Measurements from ENCODE around the gene NFKBIL1. TPM values are rescaled to one million over a fixed set of nuclear protein-coding genes. Genes with fewer than 3 reads are reported as not detected.

NFKBIL1 gene
- total and polyA plus RNA-seq, 10 of the 15 experiments (the other 5 are each of a cell fraction or from before 2014, with no cell fraction given), result 0.19 to 15.1 (median 7.0) TPM

DNA sequence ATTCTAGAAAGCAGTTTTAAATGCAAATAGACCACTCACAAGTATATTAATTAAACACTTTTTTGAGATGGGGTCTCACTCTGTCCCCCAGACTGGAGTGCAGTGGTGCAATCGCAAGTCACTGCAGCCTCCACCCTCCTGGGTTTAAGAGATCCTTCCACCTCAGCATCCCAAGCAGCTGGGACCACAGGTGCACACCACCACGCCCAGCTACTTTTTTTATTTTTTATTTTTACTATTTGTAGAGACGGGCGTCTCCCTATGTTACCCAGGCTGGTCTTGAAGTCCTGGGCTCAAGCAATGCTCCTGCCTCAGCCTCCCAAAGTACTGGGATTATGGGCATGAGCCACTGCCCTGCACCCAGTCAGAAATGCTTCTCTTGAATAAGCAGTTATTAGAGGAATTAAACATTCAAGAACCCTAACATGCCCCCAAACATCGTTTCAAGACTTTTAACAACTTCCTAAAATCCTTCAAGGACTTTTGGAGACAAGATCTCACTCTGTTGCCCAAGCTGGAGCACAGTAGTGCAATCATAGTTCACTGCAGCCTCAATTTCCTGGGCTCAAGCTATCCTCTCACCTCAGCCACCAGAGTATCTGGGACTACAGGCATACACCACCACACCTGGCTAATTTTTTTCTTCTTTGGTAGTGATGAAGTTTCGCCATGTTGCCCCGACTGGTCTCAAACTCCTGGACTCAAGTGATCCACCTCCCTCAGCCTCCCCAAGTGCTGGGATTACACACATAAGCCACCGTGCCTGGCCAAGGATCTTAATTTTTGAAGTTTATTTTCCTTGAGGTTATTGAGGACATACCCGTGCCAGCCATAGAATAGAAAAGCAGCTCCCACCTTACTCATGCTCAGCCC is 15.4 kb upstream of the NFKBIL1 start:
- H3K79me2 ChIP-seq (ENCODE audit: control insufficient read depth, insufficient read depth, low read length), result peaks cover 25% of the 10 kb centered on the region
- no peak overlapping the region for H2AFZ ChIP-seq (ENCODE audit: control insufficient read depth, low read depth, low read length)
- SMC1A ChIA-PET (ENCODE audit: uncharacterized antibody, unreplicated experiment), result interaction anchor here (0.6 kb wide), 1 partner anchor 117 kb away, joined by 3 read pairs; no protein-coding TSS in a partner anchor
- POLR2A ChIA-PET, result interaction anchor here (1.0 to 1.3 kb wide), 3 partner anchors 10 to 83 kb away, joined by 3 read pairs; partner anchors contain the start of gene DDX39B
- DNase-seq (ENCODE audit: low read depth, low spot score) (no peak), FAIRE-seq (no peak), ATAC-seq (no peak)
- no peaks in the 10 kb centered on the region for H3K4me1 ChIP-seq (ENCODE audit: control insufficient read depth, insufficient read depth, low read length)
- BruUV-seq (replicated peaks), result no TSS peak
- H3K4me2 ChIP-seq (ENCODE audit: control insufficient read depth, insufficient read depth), result no peak overlapping the region
- RAD21 ChIA-PET (ENCODE audit: unreplicated experiment), result interaction anchor here (1.2 kb wide), 1 partner anchor 66 kb away, joined by 3 read pairs; no protein-coding TSS in a partner anchor
- CTCF ChIA-PET, result interaction anchor here (1.0 to 1.6 kb wide), 3 partner anchors 8 to 14 kb away, joined by 3 to 4 read pairs (median 3); partner anchors contain the start of gene DDX39B
- H3K27ac ChIP-seq (ENCODE audit: control insufficient read depth, insufficient read depth), result no peak overlapping the region
- H3K9me3 ChIP-seq (replicated peaks; ENCODE audit: control insufficient read depth, insufficient read depth, low read length), result no peaks in the 10 kb centered on the region
- 71% methylated on average over 9 of the region's 9 CpGs for WGBS (ENCODE audit: insufficient coverage, insufficient replicate concordance, low lambda C conversion rate, missing lambda C conversion rate)
- peaks cover 3% of the 10 kb centered on the region for H4K20me1 ChIP-seq (ENCODE audit: control insufficient read depth, insufficient read depth)
- intact Hi-C loops (cut with micrococcal nuclease; ENCODE audit: unreplicated experiment) (no loop called here), in situ Hi-C loops (cut with MboI) (no loop called here)
- H3K9ac ChIP-seq (ENCODE audit: control insufficient read depth, insufficient read depth, low read length), result no peak overlapping the region
- no peak overlapping the region for H3K4me3 ChIP-seq
- no peaks in the 10 kb centered on the region for H3K27me3 ChIP-seq (replicated peaks in 1 of 2; ENCODE audit: control insufficient read depth in 2 of 2, insufficient read depth in 2 of 2, low read length in 1 of 2)
- H3K36me3 ChIP-seq (ENCODE audit: control insufficient read depth in 2 of 2, insufficient read depth in 2 of 2, low read length in 1 of 2), result peaks cover 34 to 38% of the 10 kb centered on the region in 2 experiments
- TF ChIP-seq SREBF2 (IDR thresholded peaks at IDR 0.05; ENCODE audit: low read length) (no peak), POLR2A (IDR thresholded peaks at IDR 0.05; ENCODE audit: low read depth, low read length) (0 out of 2 replicates have a peak, but pooled peaks have one; percentile 43), CEBPB (IDR thresholded peaks at IDR 0.05; ENCODE audit: borderline replicate concordance in 1 of 2, low read depth in 2 of 2, low read length in 2 of 2) (no peak), POLR2AphosphoS5 (IDR thresholded peaks at IDR 0.05; ENCODE audit: low read length) (peak; percentile 73; the same call in 1 of the 2 replicates), LARP7 (IDR thresholded peaks at IDR 0.05) (no peak), YBX1 (IDR thresholded peaks at IDR 0.05) (no peak), NFXL1 (IDR thresholded peaks at IDR 0.05; ENCODE audit: borderline replicate concordance) (no peak), TBL1XR1 (IDR thresholded peaks at IDR 0.05; ENCODE audit: low read depth, low read length) (no peak), DPF2 (IDR thresholded peaks at IDR 0.05) (no peak), BACH1 (IDR thresholded peaks at IDR 0.05; ENCODE audit: borderline replicate concordance) (0 out of 2 replicates have a peak, but pooled peaks have one; percentile 26), ATF7 (IDR thresholded peaks at IDR 0.05; ENCODE audit: low read depth) (no peak), SP1 (IDR thresholded peaks at IDR 0.05; ENCODE audit: low read depth, low read length) (no peak), TARDBP (IDR thresholded peaks at IDR 0.05; ENCODE audit: borderline replicate concordance) (no peak), SMAD5 (IDR thresholded peaks at IDR 0.05; ENCODE audit: low read depth) (no peak), NR2C1 (IDR thresholded peaks at IDR 0.05) (no peak)
- TF ChIP-seq, protein P1, sequence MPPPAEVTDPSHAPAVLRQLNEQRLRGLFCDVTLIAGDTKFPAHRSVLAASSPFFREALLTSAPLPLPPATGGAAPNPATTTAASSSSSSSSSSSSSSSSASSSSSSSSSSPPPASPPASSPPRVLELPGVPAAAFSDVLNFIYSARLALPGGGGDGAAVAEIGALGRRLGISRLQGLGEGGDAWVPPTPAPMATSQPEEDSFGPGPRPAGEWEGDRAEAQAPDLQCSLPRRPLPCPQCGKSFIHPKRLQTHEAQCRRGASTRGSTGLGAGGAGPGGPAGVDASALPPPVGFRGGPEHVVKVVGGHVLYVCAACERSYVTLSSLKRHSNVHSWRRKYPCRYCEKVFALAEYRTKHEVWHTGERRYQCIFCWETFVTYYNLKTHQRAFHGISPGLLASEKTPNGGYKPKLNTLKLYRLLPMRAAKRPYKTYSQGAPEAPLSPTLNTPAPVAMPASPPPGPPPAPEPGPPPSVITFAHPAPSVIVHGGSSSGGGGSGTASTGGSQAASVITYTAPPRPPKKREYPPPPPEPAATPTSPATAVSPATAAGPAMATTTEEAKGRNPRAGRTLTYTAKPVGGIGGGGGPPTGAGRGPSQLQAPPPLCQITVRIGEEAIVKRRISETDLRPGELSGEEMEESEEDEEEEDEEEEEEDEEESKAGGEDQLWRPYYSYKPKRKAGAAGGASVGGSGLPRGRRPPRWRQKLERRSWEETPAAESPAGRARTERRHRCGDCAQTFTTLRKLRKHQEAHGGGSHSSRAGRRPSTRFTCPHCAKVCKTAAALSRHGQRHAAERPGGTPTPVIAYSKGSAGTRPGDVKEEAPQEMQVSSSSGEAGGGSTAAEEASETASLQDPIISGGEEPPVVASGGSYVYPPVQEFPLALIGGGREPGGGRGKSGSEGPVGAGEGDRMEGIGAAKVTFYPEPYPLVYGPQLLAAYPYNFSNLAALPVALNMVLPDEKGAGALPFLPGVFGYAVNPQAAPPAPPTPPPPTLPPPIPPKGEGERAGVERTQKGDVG (CRISPR knock-in tag; IDR thresholded peaks at IDR 0.05), result no peak; the same call in 1 of the 2 replicates
- TF ChIP-seq, protein P2, sequence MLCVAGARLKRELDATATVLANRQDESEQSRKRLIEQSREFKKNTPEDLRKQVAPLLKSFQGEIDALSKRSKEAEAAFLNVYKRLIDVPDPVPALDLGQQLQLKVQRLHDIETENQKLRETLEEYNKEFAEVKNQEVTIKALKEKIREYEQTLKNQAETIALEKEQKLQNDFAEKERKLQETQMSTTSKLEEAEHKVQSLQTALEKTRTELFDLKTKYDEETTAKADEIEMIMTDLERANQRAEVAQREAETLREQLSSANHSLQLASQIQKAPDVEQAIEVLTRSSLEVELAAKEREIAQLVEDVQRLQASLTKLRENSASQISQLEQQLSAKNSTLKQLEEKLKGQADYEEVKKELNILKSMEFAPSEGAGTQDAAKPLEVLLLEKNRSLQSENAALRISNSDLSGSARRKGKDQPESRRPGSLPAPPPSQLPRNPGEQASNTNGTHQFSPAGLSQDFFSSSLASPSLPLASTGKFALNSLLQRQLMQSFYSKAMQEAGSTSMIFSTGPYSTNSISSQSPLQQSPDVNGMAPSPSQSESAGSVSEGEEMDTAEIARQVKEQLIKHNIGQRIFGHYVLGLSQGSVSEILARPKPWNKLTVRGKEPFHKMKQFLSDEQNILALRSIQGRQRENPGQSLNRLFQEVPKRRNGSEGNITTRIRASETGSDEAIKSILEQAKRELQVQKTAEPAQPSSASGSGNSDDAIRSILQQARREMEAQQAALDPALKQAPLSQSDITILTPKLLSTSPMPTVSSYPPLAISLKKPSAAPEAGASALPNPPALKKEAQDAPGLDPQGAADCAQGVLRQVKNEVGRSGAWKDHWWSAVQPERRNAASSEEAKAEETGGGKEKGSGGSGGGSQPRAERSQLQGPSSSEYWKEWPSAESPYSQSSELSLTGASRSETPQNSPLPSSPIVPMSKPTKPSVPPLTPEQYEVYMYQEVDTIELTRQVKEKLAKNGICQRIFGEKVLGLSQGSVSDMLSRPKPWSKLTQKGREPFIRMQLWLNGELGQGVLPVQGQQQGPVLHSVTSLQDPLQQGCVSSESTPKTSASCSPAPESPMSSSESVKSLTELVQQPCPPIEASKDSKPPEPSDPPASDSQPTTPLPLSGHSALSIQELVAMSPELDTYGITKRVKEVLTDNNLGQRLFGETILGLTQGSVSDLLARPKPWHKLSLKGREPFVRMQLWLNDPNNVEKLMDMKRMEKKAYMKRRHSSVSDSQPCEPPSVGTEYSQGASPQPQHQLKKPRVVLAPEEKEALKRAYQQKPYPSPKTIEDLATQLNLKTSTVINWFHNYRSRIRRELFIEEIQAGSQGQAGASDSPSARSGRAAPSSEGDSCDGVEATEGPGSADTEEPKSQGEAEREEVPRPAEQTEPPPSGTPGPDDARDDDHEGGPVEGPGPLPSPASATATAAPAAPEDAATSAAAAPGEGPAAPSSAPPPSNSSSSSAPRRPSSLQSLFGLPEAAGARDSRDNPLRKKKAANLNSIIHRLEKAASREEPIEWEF (IDR thresholded peaks at IDR 0.05; ENCODE audit: insufficient replicate concordance, low read depth, low read length), result no peak
